Mesothelial cell of epicardium (in vitro differentiated cells): ENCODE measurements around the gene EXOSC2. TPM values are rescaled to one million over a fixed set of nuclear protein-coding genes. Genes with fewer than 3 reads are reported as not detected.
A peak's percentile ranks its signal among the peaks of the same experiment; 100 is the strongest.

Source experiments
- DNase-seq, 2 experiments: peaks; one replicate each; pipeline ENCODE4 v3.0.0; 2021; ENCODE audit warnings: low spot score in 2 of 2; ENCODE audit not compliant: unreplicated experiment in 2 of 2
- H3K27ac Mint-ChIP-seq: 2 replicates; pipeline ENCODE4 v1.8.0; 2021; ENCODE audit warnings: mixed read lengths
- H3K27me3 Mint-ChIP-seq: 2 replicates; pipeline ENCODE4 v1.8.0; 2021; ENCODE audit warnings: low read depth, mixed read lengths
- H3K36me3 Mint-ChIP-seq: 2 replicates; pipeline ENCODE4 v1.8.0; 2021; ENCODE audit warnings: mixed read lengths
- H3K4me1 Mint-ChIP-seq: 2 replicates; pipeline ENCODE4 v1.8.0; 2021; ENCODE audit warnings: mixed read lengths
- H3K4me3 Mint-ChIP-seq: 2 replicates; pipeline ENCODE4 v1.8.0; 2021; ENCODE audit warnings: mild to moderate bottlenecking, moderate library complexity, mixed read lengths
- H3K9me3 Mint-ChIP-seq: 2 replicates; pipeline ENCODE4 v1.8.0; 2021; ENCODE audit warnings: mixed read lengths
- total RNA-seq: library from RNA; stranded (reverse); gene quantifications from 3 replicates; pipeline ENCODE4 v1.2.1, GENCODE V29; 2021
- TF ChIP-seq, protein P1 (sequence below): fragments of 200-600 bp; sonication (generic); IDR thresholded peaks from one replicate; pipeline ENCODE4 v1.5.0; 2021; ENCODE audit warnings: antibody characterized with exemption; ENCODE audit not compliant: unreplicated experiment

The EXOSC2 gene
- total RNA-seq, 1 donor from 2014 or later, result 52.8 TPM

- H3K9me3 Mint-ChIP-seq, result no peaks in the 10 kb centered on the region
- H3K27ac Mint-ChIP-seq, result no peak overlapping the region
These were observed 27.2 kb downstream of the EXOSC2 start for GRCh38 chr9:130720762-130721161.

GRCh38 chr9:130728721-130729120 lies 35.1 kb downstream of the EXOSC2 start:
- H3K9me3 Mint-ChIP-seq, result peaks cover 4% of the 10 kb centered on the region
- no peaks in the 10 kb centered on the region for H3K27me3 Mint-ChIP-seq
- H3K4me3 Mint-ChIP-seq, result no peak overlapping the region
- H3K4me1 Mint-ChIP-seq, result peaks cover 11% of the 10 kb centered on the region
- H3K27ac Mint-ChIP-seq, result no peak overlapping the region
- TF ChIP-seq, protein P1, sequence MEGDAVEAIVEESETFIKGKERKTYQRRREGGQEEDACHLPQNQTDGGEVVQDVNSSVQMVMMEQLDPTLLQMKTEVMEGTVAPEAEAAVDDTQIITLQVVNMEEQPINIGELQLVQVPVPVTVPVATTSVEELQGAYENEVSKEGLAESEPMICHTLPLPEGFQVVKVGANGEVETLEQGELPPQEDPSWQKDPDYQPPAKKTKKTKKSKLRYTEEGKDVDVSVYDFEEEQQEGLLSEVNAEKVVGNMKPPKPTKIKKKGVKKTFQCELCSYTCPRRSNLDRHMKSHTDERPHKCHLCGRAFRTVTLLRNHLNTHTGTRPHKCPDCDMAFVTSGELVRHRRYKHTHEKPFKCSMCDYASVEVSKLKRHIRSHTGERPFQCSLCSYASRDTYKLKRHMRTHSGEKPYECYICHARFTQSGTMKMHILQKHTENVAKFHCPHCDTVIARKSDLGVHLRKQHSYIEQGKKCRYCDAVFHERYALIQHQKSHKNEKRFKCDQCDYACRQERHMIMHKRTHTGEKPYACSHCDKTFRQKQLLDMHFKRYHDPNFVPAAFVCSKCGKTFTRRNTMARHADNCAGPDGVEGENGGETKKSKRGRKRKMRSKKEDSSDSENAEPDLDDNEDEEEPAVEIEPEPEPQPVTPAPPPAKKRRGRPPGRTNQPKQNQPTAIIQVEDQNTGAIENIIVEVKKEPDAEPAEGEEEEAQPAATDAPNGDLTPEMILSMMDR, result no peak
- peaks cover 6% of the 10 kb centered on the region for H3K36me3 Mint-ChIP-seq
- no peak for DNase-seq

More at GRCh38 chr9:130720762-130721161, 27.2 kb downstream of the EXOSC2 start:
- Mint-ChIP-seq H3K36me3 (no peaks in the 10 kb centered on the region), H3K4me1 (peaks cover 4% of the 10 kb centered on the region), H3K4me3 (no peak overlapping the region), H3K27me3 (no peaks in the 10 kb centered on the region)
- TF ChIP-seq, protein P1, result no peak
- no peak for DNase-seq

DNA sequence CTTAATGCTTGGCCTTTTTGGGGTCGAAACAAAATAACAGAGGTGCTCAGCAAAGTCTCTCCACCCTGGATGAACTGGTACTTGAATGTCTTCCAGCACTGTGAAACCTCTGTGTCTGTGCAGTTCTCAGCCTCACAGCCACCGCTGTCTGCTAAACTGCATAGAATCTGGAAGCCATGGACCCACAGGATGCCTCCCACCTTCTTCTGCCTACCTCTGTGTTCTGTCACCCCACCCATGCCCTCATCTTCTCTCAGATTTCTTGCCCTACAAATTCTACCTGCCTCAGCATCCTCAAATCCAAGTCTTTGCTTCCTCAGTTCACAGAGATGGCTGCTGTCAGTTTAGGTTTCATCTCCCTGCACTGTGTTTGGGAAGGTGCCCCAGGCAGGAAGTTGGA lies 35.6 kb downstream of the EXOSC2 start:
- H3K27me3 Mint-ChIP-seq, result no peaks in the 10 kb centered on the region
- H3K9me3 Mint-ChIP-seq, result peaks cover 4% of the 10 kb centered on the region
- H3K4me3 Mint-ChIP-seq, result no peak overlapping the region
- peaks cover 6% of the 10 kb centered on the region for H3K36me3 Mint-ChIP-seq
- H3K27ac Mint-ChIP-seq, result no peak overlapping the region
- H3K4me1 Mint-ChIP-seq, result peaks cover 11% of the 10 kb centered on the region
- DNase-seq, result no peak
- TF ChIP-seq, protein P1, result no peak

DNA sequence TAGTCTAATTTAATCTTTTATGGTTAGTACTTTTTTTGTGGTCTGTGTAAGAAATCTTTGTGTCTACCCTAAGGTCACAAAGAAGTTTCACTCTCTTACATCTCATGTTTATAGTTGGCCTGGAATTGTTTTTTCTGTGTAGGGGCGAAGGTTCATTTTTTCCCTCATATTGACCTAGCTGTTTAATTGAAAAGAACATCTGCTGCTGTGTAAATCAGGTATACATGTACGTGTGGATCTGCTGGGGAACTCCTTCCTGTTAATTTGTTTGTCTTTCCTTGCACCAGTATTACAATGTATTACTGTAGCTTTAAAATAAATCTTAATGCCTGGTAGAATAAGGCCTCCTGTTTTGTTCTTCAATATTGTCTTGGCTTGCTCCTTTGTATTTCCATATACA lies 37.8 kb downstream of the EXOSC2 start:
- H3K4me3 Mint-ChIP-seq, result no peak overlapping the region
- peaks cover 11% of the 10 kb centered on the region for H3K4me1 Mint-ChIP-seq
- H3K27me3 Mint-ChIP-seq, result no peaks in the 10 kb centered on the region
- peaks cover 4% of the 10 kb centered on the region for H3K9me3 Mint-ChIP-seq
- peaks cover 6% of the 10 kb centered on the region for H3K36me3 Mint-ChIP-seq
- no peak for DNase-seq
- H3K27ac Mint-ChIP-seq, result peak overlapping the region; percentile 35
- TF ChIP-seq, protein P1, result no peak

GRCh38 chr9:130732136-130732535 lies 38.6 kb downstream of the EXOSC2 start:
- H3K4me3 Mint-ChIP-seq, result no peak overlapping the region
- TF ChIP-seq, protein P1, result no peak
- H3K4me1 Mint-ChIP-seq, result peaks cover 11% of the 10 kb centered on the region
- peaks cover 6% of the 10 kb centered on the region for H3K36me3 Mint-ChIP-seq
- H3K27ac Mint-ChIP-seq, result no peak overlapping the region
- DNase-seq, result no peak
- H3K9me3 Mint-ChIP-seq, result peaks cover 4% of the 10 kb centered on the region
- H3K27me3 Mint-ChIP-seq, result no peaks in the 10 kb centered on the region

DNA sequence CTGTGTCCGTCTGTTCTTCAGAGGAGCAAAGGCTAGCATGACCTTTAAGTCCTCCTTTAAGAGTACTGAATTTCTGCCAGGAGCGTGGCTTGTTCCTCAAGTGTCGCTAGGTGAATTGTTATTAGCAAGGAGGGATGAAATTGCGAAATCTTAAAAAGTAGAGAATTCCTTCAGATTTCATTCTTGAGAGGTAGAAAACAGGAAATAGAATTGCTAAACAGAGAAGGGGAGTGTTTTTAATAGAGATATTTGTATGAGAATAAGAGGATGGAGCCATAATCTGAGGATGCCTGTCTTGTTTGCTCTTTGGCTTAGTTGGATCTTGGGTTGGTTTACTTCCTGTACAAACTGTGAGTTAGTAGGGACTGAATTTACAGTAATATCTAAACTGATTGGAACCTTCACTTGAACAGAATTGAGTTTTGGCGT lies 39.2 kb downstream of the EXOSC2 start:
- peak overlapping the region; percentile 76 for H3K27ac Mint-ChIP-seq
- DNase-seq, result no peak

More for the DNA sequence above, 39.2 kb downstream of the EXOSC2 start:
- TF ChIP-seq, protein P1, result no peak
- Mint-ChIP-seq H3K9me3 (peaks cover 4% of the 10 kb centered on the region), H3K4me3 (no peak overlapping the region), H3K36me3 (peaks cover 6% of the 10 kb centered on the region), H3K4me1 (peaks cover 11% of the 10 kb centered on the region), H3K27me3 (no peaks in the 10 kb centered on the region)
